RKO (cell line): ENCODE measurements around the gene H3-3A.

Source experiments
- DNase-seq: peaks from one replicate; pipeline ENCODE4 v3.0.0-alpha.2; 2016; ENCODE audit warnings: low spot score

Gene H3-3A

GRCh38 chr1:226111883-226112261, 49.4 kb downstream of the H3-3A start:
- DNase-seq = no peak

- DNase-seq = no peak
Measured at GRCh38 chr1:226112626-226113025, 50.1 kb downstream of the H3-3A start.

GRCh38 chr1:226116673-226117072, 54.2 kb downstream of the H3-3A start:
- DNase-seq = no peak

GRCh38 chr1:226117330-226117729, 54.8 kb downstream of the H3-3A start:
- no peak for DNase-seq

GRCh38 chr1:226118357-226118756, 55.8 kb downstream of the H3-3A start:
- DNase-seq = no peak

- no peak for DNase-seq
Measured at GRCh38 chr1:226119169-226119568, 56.7 kb downstream of the H3-3A start.

GRCh38 chr1:226120398-226120797, 57.9 kb downstream of the H3-3A start:
- no peak for DNase-seq

GRCh38 chr1:226121049-226121586, 58.6 kb downstream of the H3-3A start:
- DNase-seq = no peak
